Neural progenitor cell (in vitro differentiated cells): ENCODE measurements around the gene RAB9A.
"Not testable (repeated sequence)": the region's sequence is repeated elsewhere in the genome, so short reads cannot be mapped to it uniquely, and the experiment has no call there.

Experiments used
- CTCF ChIP-seq: fragments of 200-600 bp; sonication (generic); IDR thresholded peaks from 2 replicates; pipeline ENCODE4 v1.5.1; 2017; ENCODE audit warnings: antibody characterized with exemption, mild to moderate bottlenecking
- EZH2phosphoT487 ChIP-seq: fragments of 200-600 bp; sonication (generic); IDR thresholded peaks from 2 replicates; pipeline ENCODE4 v1.6.1; 2017; ENCODE audit warnings: antibody characterized with exemption

- not testable (repeated sequence) for TF ChIP-seq CTCF, EZH2phosphoT487
Measured at GRCh38 chrX:13641684-13642083, 47.2 kb upstream of the RAB9A start.
